HepG2 (cell line): ENCODE measurements around the gene LRPPRC. TPM values are rescaled to one million over a fixed set of nuclear protein-coding genes. Genes with fewer than 3 reads are reported as not detected.
A peak's percentile ranks its signal among the peaks of the same experiment; 100 is the strongest.

Experiments used
- ATAC-seq: fragments of 200-7000 bp; cut with Tn5 transposase; 3 replicates; pipeline ENCODE4 v1.9.1; 2020; ENCODE audit warnings: mild to moderate bottlenecking, moderate library complexity
- BruUV-seq: library from RNA; stranded (reverse); fragments of 400-500 nt; replicated peaks from 2 replicates; lab custom pipeline; 2021; lab: Mats Ljungman, UMichigan
- CTCF ChIA-PET: fragments of 300-600 bp; formaldehyde crosslinking; extraction: SDS; loops from one replicate; lab custom pipeline; 2021; ENCODE audit warnings: low total read pairs, inconsistent platforms, low intra/inter-chr PET ratio; lab: Yijun Ruan, JAX
- POLR2A ChIA-PET: fragments of 350-600 bp; sonication (Branson Sonifier 250); formaldehyde crosslinking; loops from one replicate; lab custom pipeline; 2020; ENCODE audit warnings: antibody characterized with exemption, inconsistent platforms; lab: Yijun Ruan, JAX
- DNase-seq: peaks from one replicate; pipeline ENCODE4 v3.0.0-alpha.2; 2015; ENCODE audit warnings: low spot score
- FAIRE-seq: peaks from 3 replicates; lab custom pipeline; 2011; peaks lifted over from hg19 to GRCh38; lab: Jason Lieb, UNC
- H2AFZ ChIP-seq: one replicate; pipeline ENCODE4 v1.6.1; 2011; ENCODE audit warnings: low read length, inconsistent platforms
- H3K27ac ChIP-seq: fragments of 300-600 bp; 3 replicates; pipeline ENCODE4 v1.8.0; 2011; ENCODE audit warnings: mixed run types, mild to moderate bottlenecking, mixed read lengths, low read length, inconsistent platforms; ENCODE audit not compliant: insufficient read depth; ENCODE audit errors: extremely low read length
- H3K27me3 ChIP-seq, 2 experiments: fragments of 200-600 bp in 1 of 2; 2 replicates in 1 of 2; 3 replicates in 1 of 2; pipeline versions ENCODE4 v1.6.0 to v1.8.0; 2011; ENCODE audit warnings: low read length in 2 of 2, mild to moderate bottlenecking in 2 of 2, moderate library complexity in 2 of 2, inconsistent platforms in 1 of 2; ENCODE audit not compliant: insufficient read depth in 2 of 2, control insufficient read depth in 1 of 2
- H3K36me3 ChIP-seq, 2 experiments: fragments of 200-600 bp in 1 of 2; replicated peaks in 1 of 2; 2 replicates in 1 of 2; 3 replicates in 1 of 2; pipeline versions ENCODE4 v1.5.1 to v1.8.0; 2011; ENCODE audit warnings: low read length in 2 of 2, inconsistent platforms in 1 of 2; ENCODE audit not compliant: insufficient read depth in 2 of 2, control insufficient read depth in 1 of 2
- H3K4me1 ChIP-seq: 2 replicates; pipeline ENCODE4 v1.5.1; 2012; ENCODE audit warnings: low read length, inconsistent platforms; ENCODE audit not compliant: insufficient read depth
- H3K4me2 ChIP-seq: 2 replicates; pipeline ENCODE4 v1.6.0; 2011; ENCODE audit warnings: low read depth, low read length, inconsistent platforms
- H3K4me3 ChIP-seq, 3 experiments: fragments of 200-600 bp in 1 of 3; sonication (generic), shearing (Covaris generic) in 1 of 3; replicated peaks in 1 of 3; 2 replicates each; pipeline ENCODE4 v1.5.1; 2011 to 2016; ENCODE audit warnings: low read length in 3 of 3, inconsistent platforms in 2 of 3, low read depth in 2 of 3, mild to moderate bottlenecking in 2 of 3, control low read depth in 1 of 3, mixed read lengths in 1 of 3; ENCODE audit not compliant: insufficient read depth in 1 of 3
- H3K79me2 ChIP-seq: one replicate; pipeline ENCODE4 v1.6.1; 2011; ENCODE audit warnings: low read length, inconsistent platforms; ENCODE audit not compliant: insufficient read depth
- H3K9ac ChIP-seq: 2 replicates; pipeline ENCODE4 v1.6.0; 2011; ENCODE audit warnings: mild to moderate bottlenecking, low read depth, low read length, inconsistent platforms; ENCODE audit not compliant: insufficient read depth
- H3K9me3 ChIP-seq: 2 replicates; pipeline ENCODE4 v1.5.1; 2012; ENCODE audit warnings: mild to moderate bottlenecking, low read length
- H4K20me1 ChIP-seq: 2 replicates; pipeline ENCODE4 v1.6.0; 2011; ENCODE audit warnings: inconsistent platforms, mild to moderate bottlenecking, low read length, moderate library complexity; ENCODE audit not compliant: insufficient read depth
- BCL3 ChIP-seq: sonication (generic); formaldehyde crosslinking; IDR thresholded peaks from 2 replicates; pipeline ENCODE4 v1.5.1; 2020; ENCODE audit warnings: mild to moderate bottlenecking, missing genetic modification reagents, moderate library complexity
- FOXO4 ChIP-seq: sonication (generic); formaldehyde crosslinking; conservative IDR thresholded peaks from 2 replicates; pipeline ENCODE4 v1.8.1; 2023; ENCODE audit warnings: missing genetic modification reagents
- GATAD2A ChIP-seq: IDR thresholded peaks from 2 replicates; pipeline ENCODE4 v1.6.1; 2016
- HIC2 ChIP-seq: sonication (generic); formaldehyde crosslinking; IDR thresholded peaks from 2 replicates; pipeline ENCODE4 v1.9.0; 2022; ENCODE audit warnings: low read depth, missing genetic modification reagents
- HOXA9 ChIP-seq: sonication (generic); formaldehyde crosslinking; IDR thresholded peaks from 2 replicates; pipeline ENCODE4 v1.8.1; 2022; ENCODE audit warnings: missing genetic modification reagents, mild to moderate bottlenecking, moderate library complexity, borderline replicate concordance
- MED13 ChIP-seq: sonication (generic); formaldehyde crosslinking; IDR thresholded peaks from 2 replicates; pipeline ENCODE4 v1.5.0; 2020; ENCODE audit warnings: missing genetic modification reagents
- PHF5A ChIP-seq: IDR thresholded peaks from one replicate; pipeline ENCODE4 v1.6.1; 2018; ENCODE audit warnings: low read depth, missing genetic modification reagents; ENCODE audit not compliant: unreplicated experiment
- TBX2 ChIP-seq: sonication (generic); formaldehyde crosslinking; IDR thresholded peaks from 2 replicates; pipeline ENCODE4 v1.5.0; 2020; ENCODE audit warnings: missing genetic modification reagents, mild to moderate bottlenecking, borderline replicate concordance
- ZBTB21 ChIP-seq: sonication (generic); formaldehyde crosslinking; IDR thresholded peaks from 2 replicates; pipeline ENCODE4 v1.4.0; 2020; ENCODE audit warnings: missing genetic modification reagents
- ZNF256 ChIP-seq: sonication (generic); formaldehyde crosslinking; conservative IDR thresholded peaks from 2 replicates; pipeline ENCODE4 v1.4.0; 2020; ENCODE audit warnings: missing genetic modification reagents
- ZNF503 ChIP-seq: sonication (generic); formaldehyde crosslinking; IDR thresholded peaks from 2 replicates; pipeline ENCODE4 v1.4.0; 2020; ENCODE audit warnings: missing genetic modification reagents
- WGBS: methylation state at CpG from one replicate; pipeline ENCODE4 v1.1.6; 2017; ENCODE audit warnings: low lambda C conversion rate; 5-methylcytosine and 5-hydroxymethylcytosine counted together
- in situ Hi-C: cut with HindIII; loops from 2 replicates; pipeline ENCODE4 v1.10.0; 2017; ENCODE audit warnings: low pct_unique_long_range_greater_than_20kb; ENCODE audit not compliant: extremely low pct_ligation_motif_present
- intact Hi-C: fragments of 100-400 bp; cut with micrococcal nuclease; formaldehyde crosslinking; loops from one replicate; pipeline ENCODE4 v1.10.0; 2022; ENCODE audit not compliant: unreplicated experiment
- polyA plus RNA-seq, 8 experiments: library from polyadenylated mRNA; depleted of rRNA in 3 of 8; stranded (reverse) in 7 of 8; unstranded in 1 of 8; fragments of >200 nt; fragmentation: Illumina TruSeq in 4 of 8; extraction: Trizol in 4 of 8; gene quantifications; 2 replicates each; pipeline versions ENCODE4 v1.2.1 to v1.2.3, GENCODE V29; 2011 to 2016; ENCODE audit warnings: low read depth in 4 of 8, missing spikeins in 1 of 8, mixed read lengths in 1 of 8; ENCODE audit not compliant: insufficient read depth in 1 of 8
- total RNA-seq, 5 experiments: library from RNA; depleted of rRNA; stranded (reverse); fragments of >200 nt; fragmentation: Illumina TruSeq; extraction: Trizol; gene quantifications; 2 replicates each; pipeline ENCODE4 v1.2.3, GENCODE V29; 2016; ENCODE audit warnings: low read depth in 1 of 5

LRPPRC gene
- total and polyA plus RNA-seq, 2 of the 13 experiments (the other 11 are each of a cell fraction or from before 2014, with no cell fraction given), result 117 to 167 TPM

- no peak for TF ChIP-seq ZNF503 (CRISPR knock-in tag)
- TF ChIP-seq HOXA9, result no peak
These were observed 111.1 kb downstream of the LRPPRC start (continued) for GRCh38 chr2:43884689-43885088.

- peak overlapping the region; percentile 1 for H3K27ac ChIP-seq
- H3K9ac ChIP-seq, result no peak overlapping the region
- no peak overlapping the region for H2AFZ ChIP-seq
- intact Hi-C loops, result loop anchor here (1.0 to 5.0 kb wide), 2 partner anchors 75 to 270 kb away; no protein-coding TSS in a partner anchor
- CTCF ChIA-PET, result no interaction called here
- H3K4me1 ChIP-seq, result peaks cover 54% of the 10 kb centered on the region
- DNase-seq (no peak), FAIRE-seq (no peak), ATAC-seq (peak; percentile 35)
- H3K79me2 ChIP-seq, result no peaks in the 10 kb centered on the region
- H3K9me3 ChIP-seq, result no peaks in the 10 kb centered on the region
- WGBS, result 16% methylated on average over 4 of the region's 4 CpGs
- H4K20me1 ChIP-seq, result no peaks in the 10 kb centered on the region
- H3K4me3 ChIP-seq, result peak overlapping the region in 2 of 3 experiments; percentile 35 to 36; a peak in 3 of 6 replicates
- peak overlapping the region; percentile 60 for H3K4me2 ChIP-seq
- peaks cover 3 to 9% of the 10 kb centered on the region in 2 experiments for H3K36me3 ChIP-seq
- H3K27me3 ChIP-seq, result no peaks in the 10 kb centered on the region
- POLR2A ChIA-PET, result interaction anchor here (1.1 kb wide), 2 partner anchors 63 to 75 kb away, joined by 4 read pairs; no protein-coding TSS in a partner anchor
- in situ Hi-C loops, result no loop called here
- BruUV-seq, result no TSS peak
- TF ChIP-seq FOXO4 (CRISPR knock-in tag) (0 out of 2 replicates have a peak, but pooled peaks have one; percentile 27), BCL3 (CRISPR knock-in tag) (no peak), TBX2 (no peak), PHF5A (CRISPR knock-in tag) (no peak), ZNF256 (CRISPR knock-in tag) (no peak), ZBTB21 (no peak), HIC2 (no peak), MED13 (CRISPR knock-in tag) (no peak), GATAD2A (CRISPR knock-in tag) (0 out of 2 replicates have a peak, but pooled peaks have one; percentile 16)
These were observed 113.5 kb downstream of the LRPPRC start for GRCh38 chr2:43882312-43882711.
